SH-SY5Y (cell line): Measurements from ENCODE around the gene NOL11.

Experiments used
- GATA2 ChIP-seq: IDR thresholded peaks from 2 replicates; pipeline ENCODE4 v1.6.1; 2011; ENCODE audit warnings: mild to moderate bottlenecking, low read depth, low read length
- GATA3 ChIP-seq: IDR thresholded peaks from 2 replicates; pipeline ENCODE4 v1.6.1; 2011; ENCODE audit warnings: low read depth, mild to moderate bottlenecking, low read length, moderate library complexity

DNA sequence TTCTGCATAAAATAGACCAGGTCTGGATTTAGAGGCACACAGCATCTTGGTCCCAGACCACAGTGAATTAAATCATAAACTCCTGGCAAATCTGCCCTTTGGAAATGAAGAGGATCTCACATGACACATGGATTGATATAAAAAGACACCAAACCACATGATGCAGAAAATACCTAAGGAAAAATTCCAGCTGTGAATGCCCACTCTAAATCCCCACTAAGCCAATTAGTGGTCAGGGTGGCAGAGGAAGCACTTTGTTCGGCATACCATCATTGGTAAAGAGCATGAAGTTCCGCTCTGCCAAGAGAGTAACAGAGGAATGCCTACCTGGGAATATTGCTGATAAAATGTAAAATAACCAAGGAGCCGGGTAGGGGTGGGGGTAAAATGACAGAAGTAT lies 32.4 kb upstream of the NOL11 start:
- no peak for TF ChIP-seq GATA2
- TF ChIP-seq GATA3, result no peak
